ENCODE measurements around the gene TRAPPC4. TPM values are rescaled to one million over a fixed set of nuclear protein-coding genes. Genes with fewer than 3 reads are reported as not detected.

The TRAPPC4 gene
- total and polyA plus RNA-seq, 2 of the 8 experiments (the other 6 are each of a cell fraction or from before 2014, with no cell fraction given) = 94.3 to 223 TPM

GRCh38 chr11:119067371-119068222 is 49.0 kb downstream of the TRAPPC4 start, which contains the start of gene VPS11 (continued):
- TF ChIP-seq SUZ12 (IDR thresholded peaks at IDR 0.05; ENCODE audit: low read length) = no peak
- TF ChIP-seq TCF12 (IDR thresholded peaks at IDR 0.05; ENCODE audit: low read depth, low read length) = no peak
- TF ChIP-seq ATF3 (IDR thresholded peaks at IDR 0.05; ENCODE audit: insufficient read depth, low read depth, low read length) = peak; percentile 97
- peak; percentile 98 for TF ChIP-seq SP4 (IDR thresholded peaks at IDR 0.05; ENCODE audit: low read length)
- TF ChIP-seq POLR2A (IDR thresholded peaks at IDR 0.05; ENCODE audit: control extremely low read depth in 1 of 2, low read depth in 2 of 2, low read length in 2 of 2) = peak; percentile 43 to 91
- peak; percentile 45 for TF ChIP-seq E2F6 (IDR thresholded peaks at IDR 0.05)
- peak; percentile 78 for TF ChIP-seq PHF8 (conservative IDR thresholded peaks at IDR 0.05; ENCODE audit: low read depth, low read length)
- TF ChIP-seq FOSL1 (IDR thresholded peaks at IDR 0.05; ENCODE audit: insufficient read depth, low read depth, low read length) = no peak
- no peak for TF ChIP-seq CBX5 (IDR thresholded peaks at IDR 0.05; ENCODE audit: low read depth, low read length)
- TF ChIP-seq TBP (IDR thresholded peaks at IDR 0.05; ENCODE audit: low read depth, low read length) = peak; percentile 78
- no peak for TF ChIP-seq ZNF274 (IDR thresholded peaks at IDR 0.05; ENCODE audit: borderline replicate concordance, extremely low read depth, low read length)
- no peak for TF ChIP-seq TEAD4 (IDR thresholded peaks at IDR 0.05; ENCODE audit: low read depth, low read length)
- TF ChIP-seq ASH2L (IDR thresholded peaks at IDR 0.05; ENCODE audit: low read length) = peak; percentile 32
- TF ChIP-seq SRF (IDR thresholded peaks at IDR 0.05; ENCODE audit: low read depth, low read length) = no peak
- peak; percentile 98 for TF ChIP-seq KDM5A (IDR thresholded peaks at IDR 0.05; ENCODE audit: low read length)
- peak; percentile 99 for TF ChIP-seq USF2 (IDR thresholded peaks at IDR 0.05; ENCODE audit: low read length)
- TF ChIP-seq EZH2 (IDR thresholded peaks at IDR 0.05; ENCODE audit: low read depth, low read length, severe bottlenecking) = no peak
- peak; percentile 78 for TF ChIP-seq KDM4A (IDR thresholded peaks at IDR 0.05; ENCODE audit: low read depth, low read length, severe bottlenecking)
- TF ChIP-seq HDAC6 (IDR thresholded peaks at IDR 0.05; ENCODE audit: low read depth, low read length) = no peak
- TF ChIP-seq POU5F1 (IDR thresholded peaks at IDR 0.05; ENCODE audit: low read depth, low read length) = no peak
- TF ChIP-seq GABPA (IDR thresholded peaks at IDR 0.05; ENCODE audit: borderline replicate concordance, insufficient read depth, low read length) = peak; percentile 72; the same call in 1 of the 2 replicates
- peak; percentile 60; the same call in 1 of the 2 replicates for TF ChIP-seq SP1 (IDR thresholded peaks at IDR 0.05; ENCODE audit: low read depth, low read length)
